ENCODE data around the gene RAB18.

DNA sequence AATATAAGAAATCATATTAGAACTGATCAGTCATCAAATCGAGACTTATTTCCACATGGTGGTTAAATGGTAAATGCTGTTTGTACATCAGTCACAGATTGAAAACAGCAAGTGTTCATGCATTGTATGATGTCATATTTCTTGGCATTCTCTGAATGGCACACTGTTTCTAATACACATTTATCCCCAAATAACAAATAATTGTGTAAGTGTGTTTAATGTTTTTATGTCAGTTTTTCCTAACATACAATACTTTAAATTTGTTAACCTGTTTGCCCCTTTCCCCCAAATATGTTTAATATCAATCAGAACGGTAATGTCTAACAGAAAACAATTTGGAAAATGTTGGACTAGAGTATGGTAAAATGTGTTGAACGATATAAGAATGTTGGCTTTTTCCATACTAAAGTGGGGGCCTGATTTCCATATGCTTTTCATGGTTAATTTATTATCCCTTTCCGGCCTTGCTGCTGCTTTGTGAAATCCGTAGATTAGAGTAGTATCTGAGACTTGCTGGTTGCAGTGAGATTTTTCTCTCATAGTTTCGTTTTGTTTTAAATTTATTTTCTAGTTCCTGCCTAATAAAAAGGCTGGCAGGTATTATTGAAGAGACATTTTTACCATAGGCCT, 23.7 kb downstream of the RAB18 start:
- TF ChIP-seq, protein P1, sequence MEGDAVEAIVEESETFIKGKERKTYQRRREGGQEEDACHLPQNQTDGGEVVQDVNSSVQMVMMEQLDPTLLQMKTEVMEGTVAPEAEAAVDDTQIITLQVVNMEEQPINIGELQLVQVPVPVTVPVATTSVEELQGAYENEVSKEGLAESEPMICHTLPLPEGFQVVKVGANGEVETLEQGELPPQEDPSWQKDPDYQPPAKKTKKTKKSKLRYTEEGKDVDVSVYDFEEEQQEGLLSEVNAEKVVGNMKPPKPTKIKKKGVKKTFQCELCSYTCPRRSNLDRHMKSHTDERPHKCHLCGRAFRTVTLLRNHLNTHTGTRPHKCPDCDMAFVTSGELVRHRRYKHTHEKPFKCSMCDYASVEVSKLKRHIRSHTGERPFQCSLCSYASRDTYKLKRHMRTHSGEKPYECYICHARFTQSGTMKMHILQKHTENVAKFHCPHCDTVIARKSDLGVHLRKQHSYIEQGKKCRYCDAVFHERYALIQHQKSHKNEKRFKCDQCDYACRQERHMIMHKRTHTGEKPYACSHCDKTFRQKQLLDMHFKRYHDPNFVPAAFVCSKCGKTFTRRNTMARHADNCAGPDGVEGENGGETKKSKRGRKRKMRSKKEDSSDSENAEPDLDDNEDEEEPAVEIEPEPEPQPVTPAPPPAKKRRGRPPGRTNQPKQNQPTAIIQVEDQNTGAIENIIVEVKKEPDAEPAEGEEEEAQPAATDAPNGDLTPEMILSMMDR (IDR thresholded peaks at IDR 0.05) = no peak
- no peak for TF ChIP-seq POLR2AphosphoS5 (IDR thresholded peaks at IDR 0.05)
